NCI-H2107 (cell line): Measurements from ENCODE around the gene GCDH.
"Not testable (repeated sequence)": the region's sequence is repeated elsewhere in the genome, so short reads cannot be mapped to it uniquely, and the experiment has no call there.

Source experiments
- DNase-seq: peaks from one replicate; lab custom pipeline; 2025; lab: John Stamatoyannopoulos, UW

GCDH gene

GRCh38 chr19:12890787-12891552 is at the start of gene GCDH:
TSS of gene GCDH (plus strand) at chr19:12891160. CDS start at chr19:12891305, 145 bp downstream.
- peak; percentile 97 for DNase-seq

- no peak for DNase-seq
These were observed 48.4 kb upstream of the GCDH start for GRCh38 chr19:12842511-12842910.

DNA sequence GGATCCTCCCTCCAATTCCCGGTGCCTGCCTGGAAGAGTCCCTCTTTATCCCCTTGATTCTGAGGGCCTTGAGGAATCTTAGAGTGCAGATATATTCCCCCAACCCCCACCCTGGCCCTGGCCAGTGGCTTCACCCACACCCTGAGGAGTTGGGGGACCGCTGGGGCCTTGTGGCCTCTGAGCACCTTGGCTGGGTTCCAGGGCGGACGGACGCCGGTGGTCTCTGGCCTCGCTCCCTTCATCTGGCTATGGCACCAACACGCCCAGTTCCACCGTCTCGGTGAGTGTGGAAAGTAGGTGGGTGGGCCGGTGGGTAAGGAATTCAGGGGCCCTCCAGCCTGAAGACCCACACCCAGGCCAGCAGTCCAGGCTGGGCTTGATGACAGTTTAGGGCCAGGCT is 47.6 kb upstream of the GCDH start:
- DNase-seq: no peak

GRCh38 chr19:12843999-12844732 is 46.8 kb upstream of the GCDH start:
- no peak for DNase-seq

GRCh38 chr19:12846613-12847012 is 44.3 kb upstream of the GCDH start:
- not testable (repeated sequence) for DNase-seq

GRCh38 chr19:12847159-12848139 is 43.5 kb upstream of the GCDH start:
- DNase-seq: peak; percentile 72

DNA sequence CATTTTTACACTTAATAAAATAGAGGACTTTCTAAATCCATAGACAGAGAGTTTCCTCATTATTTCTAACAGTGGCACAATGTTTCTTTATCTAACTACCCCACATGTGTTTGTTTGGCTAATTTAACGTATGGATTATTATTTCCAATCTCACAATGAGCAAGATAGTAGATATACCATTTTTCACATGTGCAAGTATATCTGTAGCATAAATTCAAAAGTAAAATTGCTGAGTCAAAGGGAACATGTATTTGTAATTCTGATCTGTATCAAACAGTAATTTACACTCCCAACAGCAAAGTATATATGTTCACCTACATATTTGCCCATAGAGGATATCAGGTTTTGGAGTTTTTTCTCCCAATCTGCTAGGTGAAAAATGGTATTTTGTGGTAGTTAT is 34.3 kb upstream of the GCDH start:
- no peak for DNase-seq

DNA sequence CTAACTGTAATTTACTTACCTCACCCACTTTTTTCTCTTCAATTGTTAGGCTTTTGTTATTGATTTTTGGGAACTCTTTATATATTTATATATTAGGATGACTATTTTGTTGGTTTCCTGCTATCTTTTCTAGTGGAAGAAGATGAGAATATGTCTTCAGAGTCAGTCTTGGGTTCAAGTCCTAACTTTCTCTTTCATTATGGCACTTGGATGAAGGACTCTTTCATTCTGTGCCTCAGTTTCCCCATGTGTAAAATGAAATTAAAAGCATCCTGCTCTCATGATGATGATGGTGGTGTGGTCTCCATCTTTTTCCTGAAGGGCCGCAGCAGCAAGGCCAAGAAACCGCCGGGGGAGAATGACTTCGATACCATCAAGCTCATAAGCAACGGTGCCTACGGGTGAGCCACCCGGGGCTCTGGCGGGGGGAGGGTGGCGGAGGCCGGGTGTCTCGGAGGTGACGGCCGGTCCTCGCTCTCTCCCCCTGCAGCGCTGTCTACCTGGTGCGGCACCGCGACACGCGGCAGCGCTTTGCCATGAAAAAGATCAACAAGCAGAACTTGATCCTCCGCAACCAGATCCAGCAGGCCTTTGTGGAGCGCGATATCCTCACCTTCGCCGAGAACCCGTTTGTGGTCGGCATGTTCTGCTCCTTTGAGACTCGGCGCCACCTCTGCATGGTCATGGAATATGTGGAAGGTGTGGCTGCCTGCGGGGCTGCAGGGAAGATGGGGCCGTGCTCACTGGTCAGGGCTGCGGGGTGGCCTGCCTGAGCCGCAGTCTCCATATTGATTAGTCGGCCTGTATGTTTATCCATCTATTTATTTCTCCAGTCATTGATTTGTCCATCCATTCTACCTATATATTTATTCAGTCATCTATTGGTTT is 32.7 kb upstream of the GCDH start:
- no peak for DNase-seq

DNA sequence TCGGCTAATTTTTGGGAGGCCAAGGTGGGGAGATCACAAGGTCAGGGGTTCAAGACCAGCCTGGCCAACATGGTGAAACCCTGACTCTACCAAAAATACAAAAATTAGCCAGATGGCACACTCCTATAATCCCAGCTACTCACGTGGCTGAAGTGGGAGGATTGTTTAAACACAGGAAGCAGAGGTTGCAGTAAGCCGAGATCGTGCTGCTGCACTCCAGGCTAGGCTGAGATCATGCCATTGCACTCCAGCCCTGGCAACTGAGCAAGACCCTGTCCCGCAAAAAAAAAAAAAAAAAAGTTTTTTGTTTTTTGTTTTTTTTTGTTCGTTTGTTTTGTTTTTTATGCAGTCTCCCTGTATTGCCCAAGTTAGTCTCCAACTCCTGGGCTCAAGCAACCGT is 31.4 kb upstream of the GCDH start:
- DNase-seq: no peak

DNA sequence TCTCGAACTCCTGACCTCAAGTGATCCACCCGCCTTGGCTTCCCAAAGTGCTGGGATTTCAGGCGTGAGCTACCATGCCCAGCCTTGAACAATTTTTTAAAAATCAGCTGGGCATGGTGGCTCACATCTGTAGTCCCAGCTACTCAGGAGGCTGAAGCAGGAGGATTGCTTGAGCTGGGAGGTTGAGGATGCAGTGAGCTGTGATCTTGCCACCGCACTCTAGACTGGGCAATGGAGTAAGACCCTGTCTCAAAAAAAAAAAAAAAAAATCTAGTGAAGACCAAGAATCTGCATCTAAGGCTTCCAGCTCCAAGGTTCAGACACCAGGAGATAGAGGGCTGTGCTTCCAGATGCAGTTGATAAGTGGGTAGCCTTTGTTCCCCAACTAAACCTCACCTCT is 26.8 kb upstream of the GCDH start:
- DNase-seq: no peak

DNA sequence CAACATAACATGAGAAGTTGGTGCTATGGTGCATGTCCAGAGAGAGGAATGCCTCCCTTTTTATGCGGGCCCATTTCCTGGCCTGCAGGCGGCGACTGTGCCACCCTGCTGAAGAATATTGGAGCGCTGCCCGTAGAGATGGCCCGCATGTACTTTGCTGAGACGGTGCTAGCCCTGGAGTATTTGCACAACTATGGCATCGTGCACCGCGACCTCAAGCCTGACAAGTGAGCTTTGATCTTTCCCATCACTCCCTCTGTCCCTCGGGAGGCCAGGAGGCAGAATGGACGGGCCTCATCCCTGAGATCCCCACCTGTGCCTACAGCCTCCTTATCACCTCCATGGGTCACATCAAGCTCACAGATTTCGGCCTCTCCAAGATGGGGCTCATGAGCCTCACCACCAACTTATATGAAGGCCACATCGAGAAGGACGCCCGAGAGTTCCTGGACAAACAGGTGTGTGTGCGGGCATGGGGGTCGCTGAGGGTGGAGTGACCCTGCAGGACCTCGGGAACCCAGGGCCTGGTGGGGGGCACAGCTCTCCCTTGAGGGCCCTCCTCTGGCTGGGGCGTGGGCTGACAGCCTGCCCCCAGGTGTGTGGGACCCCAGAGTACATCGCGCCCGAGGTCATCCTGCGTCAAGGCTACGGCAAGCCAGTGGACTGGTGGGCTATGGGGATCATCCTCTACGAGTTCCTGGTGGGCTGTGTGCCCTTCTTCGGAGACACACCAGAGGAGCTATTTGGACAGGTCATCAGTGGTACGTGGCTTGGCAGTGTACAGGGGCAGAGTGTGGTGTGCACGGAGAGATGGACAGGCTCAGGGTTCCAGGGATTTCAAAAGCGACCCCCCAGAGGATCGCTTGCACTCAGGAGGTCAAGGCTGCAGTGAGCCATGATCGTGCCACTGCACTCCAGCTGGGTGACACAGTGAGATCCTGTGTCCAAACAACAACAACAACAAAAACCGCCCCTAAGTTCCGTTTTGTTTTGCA is 25.9 kb upstream of the GCDH start:
- DNase-seq: no peak

DNA sequence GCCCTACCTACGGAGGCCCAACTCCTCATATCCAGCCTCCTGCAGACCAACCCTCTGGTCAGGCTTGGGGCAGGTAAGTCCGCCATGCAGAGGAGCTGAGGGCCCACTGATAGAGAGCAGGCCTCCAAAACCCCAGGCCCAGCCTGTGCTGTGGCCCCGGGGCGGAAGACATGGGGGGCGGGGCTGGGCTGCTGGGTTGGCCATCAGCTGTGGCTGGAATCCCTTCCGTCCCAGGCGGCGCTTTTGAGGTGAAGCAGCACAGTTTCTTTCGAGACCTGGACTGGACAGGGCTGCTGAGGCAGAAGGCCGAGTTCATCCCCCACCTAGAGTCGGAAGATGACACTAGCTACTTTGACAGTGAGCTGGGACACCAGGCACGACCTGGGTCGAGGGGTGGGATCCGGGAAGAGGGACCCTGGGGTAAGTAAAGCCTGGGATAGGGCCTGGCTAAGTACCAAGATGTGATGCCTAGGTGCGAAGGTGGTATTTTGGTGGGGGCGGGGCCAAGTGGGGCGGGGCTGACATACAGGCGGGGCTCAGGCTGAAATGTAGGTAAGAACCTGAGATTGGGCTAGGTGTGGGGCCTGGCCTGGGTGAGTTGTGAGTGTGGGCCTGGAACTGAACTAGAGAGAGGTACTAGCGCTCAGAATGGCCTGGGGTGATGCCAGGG is 25.1 kb upstream of the GCDH start:
- DNase-seq: no peak

DNA sequence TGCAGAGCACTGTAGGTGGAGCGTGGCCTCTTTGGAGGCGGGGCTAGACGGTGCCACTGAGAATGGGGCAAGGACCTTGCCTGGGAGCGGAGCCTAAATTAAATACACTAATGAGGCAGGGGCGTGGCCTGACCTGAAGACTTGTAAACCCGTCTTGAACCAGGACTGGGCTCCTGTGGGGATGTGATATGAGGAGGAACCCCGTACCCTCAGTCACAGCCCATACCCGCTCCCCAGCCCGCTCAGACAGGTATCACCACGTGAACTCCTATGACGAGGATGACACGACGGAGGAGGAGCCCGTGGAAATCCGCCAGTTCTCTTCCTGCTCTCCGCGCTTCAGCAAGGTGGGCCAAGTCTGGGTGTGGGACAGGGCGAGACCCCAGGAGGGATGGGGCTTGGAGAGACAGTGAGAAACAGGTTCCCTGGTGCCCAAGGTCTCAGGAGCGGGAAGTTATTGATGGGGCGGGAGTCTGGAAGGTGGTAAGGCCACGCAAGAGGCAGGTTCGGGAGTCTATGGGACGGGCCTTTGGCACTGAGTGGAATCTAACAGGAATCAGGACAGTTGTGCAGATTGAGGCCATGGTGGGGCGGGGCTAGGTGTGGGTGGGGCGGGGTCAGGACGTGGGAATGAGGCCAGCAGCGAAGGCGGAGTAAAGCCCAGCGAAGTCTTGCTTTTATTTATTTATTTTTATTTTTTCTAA is 24.4 kb upstream of the GCDH start:
- no peak for DNase-seq

DNA sequence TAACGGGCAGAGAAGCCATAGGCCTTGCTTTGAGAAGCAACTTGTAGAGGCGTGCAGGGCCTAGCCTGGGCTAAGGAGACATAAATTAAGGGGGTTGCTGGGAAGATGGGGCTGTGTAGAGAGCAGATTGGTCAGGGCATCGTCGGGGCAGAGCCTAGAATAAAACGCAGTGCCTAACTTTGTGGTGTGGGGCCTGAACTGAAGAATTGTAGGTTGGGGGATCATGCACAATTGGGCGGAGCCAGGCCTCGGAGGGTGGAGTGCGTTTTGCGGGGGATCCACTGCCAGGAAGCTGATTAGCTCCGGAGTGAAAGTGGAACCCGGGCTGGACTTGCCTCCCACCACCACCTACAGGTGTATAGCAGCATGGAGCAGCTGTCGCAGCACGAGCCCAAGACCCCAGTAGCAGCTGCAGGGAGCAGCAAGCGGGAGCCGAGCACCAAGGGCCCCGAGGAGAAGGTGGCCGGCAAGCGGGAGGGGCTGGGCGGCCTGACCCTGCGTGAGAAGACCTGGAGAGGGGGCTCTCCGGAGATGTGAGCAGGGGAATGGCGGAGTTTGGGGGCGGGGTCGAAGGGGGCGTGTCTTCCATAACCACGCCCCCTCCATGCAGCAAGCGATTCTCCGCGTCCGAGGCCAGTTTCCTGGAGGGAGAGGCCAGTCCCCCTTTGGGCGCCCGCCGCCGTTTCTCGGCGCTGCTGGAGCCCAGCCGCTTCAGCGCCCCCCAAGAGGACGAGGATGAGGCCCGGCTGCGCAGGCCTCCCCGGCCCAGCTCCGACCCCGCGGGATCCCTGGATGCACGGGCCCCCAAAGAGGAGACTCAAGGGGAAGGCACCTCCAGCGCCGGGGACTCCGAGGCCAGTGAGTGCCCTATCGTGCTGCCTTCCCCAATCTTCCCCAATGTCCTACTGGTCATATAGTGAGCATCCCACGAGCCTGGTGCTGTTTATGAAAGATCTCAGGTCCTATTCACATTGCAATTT is 23.6 kb upstream of the GCDH start:
- DNase-seq: no peak

- no peak for DNase-seq
These were observed 22.3 kb upstream of the GCDH start for GRCh38 chr19:12868540-12869112.

GRCh38 chr19:12871681-12872080 is 19.3 kb upstream of the GCDH start:
- DNase-seq: no peak

DNA sequence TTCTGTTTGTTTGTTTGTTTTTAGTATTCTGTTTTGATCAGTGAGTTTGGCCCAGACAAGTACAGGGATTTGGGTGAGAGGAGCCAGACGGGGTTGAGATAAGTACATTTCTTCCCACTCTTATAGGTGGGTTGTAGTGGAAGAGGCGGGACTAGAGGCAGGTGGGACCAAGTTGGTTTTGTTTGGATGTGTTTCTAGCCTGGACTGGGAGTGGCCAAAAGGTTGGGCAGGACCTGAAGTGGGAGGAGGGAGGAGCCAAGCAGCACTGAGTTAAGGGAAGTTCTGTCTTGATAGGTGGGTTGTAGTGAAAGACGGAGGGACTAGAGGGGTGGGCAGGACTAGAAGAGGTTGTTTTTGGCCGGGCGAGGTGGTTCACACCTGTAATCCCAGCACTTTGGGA is 18.7 kb upstream of the GCDH start:
- DNase-seq: no peak
